Muscle layer of colon (tissue), 2 donors: ENCODE data around the gene KPNA2.
"Not testable (repeated sequence)": the region's sequence is repeated elsewhere in the genome, so short reads cannot be mapped to it uniquely, and the experiment has no call there.

Experiments
- H3K27ac ChIP-seq: one replicate; pipeline ENCODE4 v1.7.0; 2013; ENCODE audit warnings: low read depth, mild to moderate bottlenecking, low read length, moderate library complexity
- H3K27me3 ChIP-seq, 2 donors: one replicate each; pipeline ENCODE4 v1.7.0; 2013; ENCODE audit warnings: low read length in 2 of 2, mild to moderate bottlenecking in 2 of 2; ENCODE audit not compliant: insufficient read depth in 2 of 2, control insufficient read depth in 1 of 2
- H3K36me3 ChIP-seq: one replicate; pipeline ENCODE4 v1.7.0; 2013; ENCODE audit warnings: mild to moderate bottlenecking, low read length; ENCODE audit not compliant: insufficient read depth
- H3K4me1 ChIP-seq: one replicate; pipeline ENCODE4 v1.7.0; 2013; ENCODE audit warnings: mild to moderate bottlenecking, low read length; ENCODE audit not compliant: insufficient read depth
- H3K4me3 ChIP-seq, 2 donors: one replicate each; pipeline ENCODE4 v1.7.0; 2013; ENCODE audit warnings: low read length in 2 of 2, low read depth in 1 of 2, mild to moderate bottlenecking in 1 of 2, moderate library complexity in 1 of 2
- H3K9ac ChIP-seq: one replicate; pipeline ENCODE4 v1.7.0; 2013; ENCODE audit warnings: low read length
- H3K9me3 ChIP-seq: one replicate; pipeline ENCODE4 v1.7.0; 2013; ENCODE audit warnings: mild to moderate bottlenecking, low read length
- donor health status: abdominal sarcoma.
- donor health status: Adenocarcinoma of cecum.

Gene KPNA2

GRCh38 chr17:67999291-67999911 is 36.1 kb upstream of the KPNA2 start:
- H3K4me3 ChIP-seq, result no peak overlapping the region
- no peaks in the 10 kb centered on the region for H3K9me3 ChIP-seq
- H3K27ac ChIP-seq, result no peak overlapping the region
- H3K36me3 ChIP-seq, result no peaks in the 10 kb centered on the region
- H3K4me1 ChIP-seq, result peaks cover 9% of the 10 kb centered on the region
- H3K27me3 ChIP-seq, result no peaks in the 10 kb centered on the region
- H3K9ac ChIP-seq, result no peak overlapping the region

- Histone ChIP-seq H3K4me1 (no peaks in the 10 kb centered on the region), H3K4me3 (no peak overlapping the region), H3K36me3 (no peaks in the 10 kb centered on the region), H3K9me3 (no peaks in the 10 kb centered on the region), H3K27me3 (no peaks in the 10 kb centered on the region), H3K27ac (no peak overlapping the region), H3K9ac (no peak overlapping the region)
These were observed 31.3 kb upstream of the KPNA2 start for GRCh38 chr17:68004201-68004600.

GRCh38 chr17:68006797-68007196 is 28.7 kb upstream of the KPNA2 start:
- Histone ChIP-seq H3K9me3 (no peaks in the 10 kb centered on the region), H3K4me3 (no peak overlapping the region), H3K4me1 (no peaks in the 10 kb centered on the region), H3K9ac (no peak overlapping the region), H3K27ac (no peak overlapping the region), H3K27me3 (no peaks in the 10 kb centered on the region), H3K36me3 (no peaks in the 10 kb centered on the region)

GRCh38 chr17:68011199-68011665 is 24.3 kb upstream of the KPNA2 start:
- Histone ChIP-seq H3K36me3 (no peaks in the 10 kb centered on the region), H3K9ac (no peak overlapping the region), H3K9me3 (no peaks in the 10 kb centered on the region), H3K27ac (no peak overlapping the region), H3K4me1 (no peaks in the 10 kb centered on the region), H3K27me3 (no peaks in the 10 kb centered on the region), H3K4me3 (no peak overlapping the region)

GRCh38 chr17:68013385-68013784 is 22.1 kb upstream of the KPNA2 start:
- H3K27ac ChIP-seq, result no peak overlapping the region
- H3K9me3 ChIP-seq, result no peaks in the 10 kb centered on the region
- H3K27me3 ChIP-seq, result no peaks in the 10 kb centered on the region
- no peak overlapping the region for H3K4me3 ChIP-seq
- H3K36me3 ChIP-seq, result no peaks in the 10 kb centered on the region
- no peak overlapping the region for H3K9ac ChIP-seq
- no peaks in the 10 kb centered on the region for H3K4me1 ChIP-seq

- no peaks in the 10 kb centered on the region for H3K4me1 ChIP-seq
- H3K27ac ChIP-seq, result no peak overlapping the region
- H3K36me3 ChIP-seq, result no peaks in the 10 kb centered on the region
- H3K9ac ChIP-seq, result no peak overlapping the region
- no peak overlapping the region for H3K4me3 ChIP-seq
- no peaks in the 10 kb centered on the region for H3K9me3 ChIP-seq
- no peaks in the 10 kb centered on the region for H3K27me3 ChIP-seq
These were observed 20.3 kb upstream of the KPNA2 start for GRCh38 chr17:68015081-68015723.

GRCh38 chr17:68016838-68017237 is 18.7 kb upstream of the KPNA2 start:
- H3K27ac ChIP-seq, result no peak overlapping the region
- H3K9me3 ChIP-seq, result no peaks in the 10 kb centered on the region
- peaks cover 4% of the 10 kb centered on the region for H3K4me1 ChIP-seq
- no peak overlapping the region for H3K4me3 ChIP-seq
- no peak overlapping the region for H3K9ac ChIP-seq
- no peaks in the 10 kb centered on the region for H3K27me3 ChIP-seq
- H3K36me3 ChIP-seq, result no peaks in the 10 kb centered on the region

GRCh38 chr17:68018493-68018892 is 17.0 kb upstream of the KPNA2 start:
- H3K4me3 ChIP-seq, H3K27ac ChIP-seq, H3K9ac ChIP-seq, H3K27me3 ChIP-seq, H3K4me1 ChIP-seq, H3K9me3 ChIP-seq, H3K36me3 ChIP-seq: not testable (repeated sequence)

GRCh38 chr17:68019336-68019674 is 16.2 kb upstream of the KPNA2 start:
- H3K9me3 ChIP-seq, result no peaks in the 10 kb centered on the region
- H3K4me3 ChIP-seq, result peak overlapping the region in 1 of 2 donors; percentile 91
- peaks cover 4% of the 10 kb centered on the region for H3K4me1 ChIP-seq
- no peaks in the 10 kb centered on the region for H3K36me3 ChIP-seq
- peak overlapping the region; percentile 60 for H3K9ac ChIP-seq
- H3K27ac ChIP-seq, result peak overlapping the region; percentile 76
- no peaks in the 10 kb centered on the region for H3K27me3 ChIP-seq

- Histone ChIP-seq H3K9ac (peak overlapping the region; percentile 60), H3K9me3 (no peaks in the 10 kb centered on the region), H3K36me3 (no peaks in the 10 kb centered on the region), H3K4me3 (peak overlapping the region; percentile 56 to 91), H3K27me3 (no peaks in the 10 kb centered on the region), H3K4me1 (peaks cover 4% of the 10 kb centered on the region), H3K27ac (peak overlapping the region; percentile 94)
These were observed 15.7 kb upstream of the KPNA2 start for GRCh38 chr17:68019675-68020408.

GRCh38 chr17:68020409-68020756 is 15.2 kb upstream of the KPNA2 start:
- Histone ChIP-seq H3K36me3 (no peaks in the 10 kb centered on the region), H3K27ac (peak overlapping the region; percentile 94), H3K27me3 (no peaks in the 10 kb centered on the region), H3K9ac (peak overlapping the region; percentile 60), H3K9me3 (no peaks in the 10 kb centered on the region), H3K4me1 (peaks cover 4% of the 10 kb centered on the region), H3K4me3 (peak overlapping the region; percentile 56 to 91)
